NB4 (cell line): Measurements from ENCODE around the gene HDAC4.
A peak's percentile ranks its signal among the peaks of the same experiment; 100 is the strongest.

Experiments
- DNase-seq: peaks from one replicate; pipeline ENCODE4 v3.0.0; 2010; ENCODE audit warnings: low read depth
- H3K4me3 ChIP-seq: one replicate; pipeline ENCODE4 v1.5.1; 2011; ENCODE audit warnings: mild to moderate bottlenecking, low read depth, low read length, moderate library complexity
- MYC ChIP-seq: IDR thresholded peaks from 2 replicates; pipeline ENCODE4 v1.6.1; 2011; ENCODE audit warnings: low read depth, low read length
- POLR2A ChIP-seq: IDR thresholded peaks from 2 replicates; pipeline ENCODE4 v1.6.1; 2011; ENCODE audit warnings: mild to moderate bottlenecking; ENCODE audit not compliant: insufficient read length; ENCODE audit errors: extremely low read depth
- TF ChIP-seq, protein P1 (sequence below): IDR thresholded peaks from 2 replicates; pipeline ENCODE4 v1.6.1; 2011; ENCODE audit warnings: low read depth, low read length
- TF ChIP-seq, protein P2 (sequence below): IDR thresholded peaks from one replicate; pipeline ENCODE4 v1.5.1; 2012; ENCODE audit warnings: low read depth, low read length

Gene HDAC4

DNA sequence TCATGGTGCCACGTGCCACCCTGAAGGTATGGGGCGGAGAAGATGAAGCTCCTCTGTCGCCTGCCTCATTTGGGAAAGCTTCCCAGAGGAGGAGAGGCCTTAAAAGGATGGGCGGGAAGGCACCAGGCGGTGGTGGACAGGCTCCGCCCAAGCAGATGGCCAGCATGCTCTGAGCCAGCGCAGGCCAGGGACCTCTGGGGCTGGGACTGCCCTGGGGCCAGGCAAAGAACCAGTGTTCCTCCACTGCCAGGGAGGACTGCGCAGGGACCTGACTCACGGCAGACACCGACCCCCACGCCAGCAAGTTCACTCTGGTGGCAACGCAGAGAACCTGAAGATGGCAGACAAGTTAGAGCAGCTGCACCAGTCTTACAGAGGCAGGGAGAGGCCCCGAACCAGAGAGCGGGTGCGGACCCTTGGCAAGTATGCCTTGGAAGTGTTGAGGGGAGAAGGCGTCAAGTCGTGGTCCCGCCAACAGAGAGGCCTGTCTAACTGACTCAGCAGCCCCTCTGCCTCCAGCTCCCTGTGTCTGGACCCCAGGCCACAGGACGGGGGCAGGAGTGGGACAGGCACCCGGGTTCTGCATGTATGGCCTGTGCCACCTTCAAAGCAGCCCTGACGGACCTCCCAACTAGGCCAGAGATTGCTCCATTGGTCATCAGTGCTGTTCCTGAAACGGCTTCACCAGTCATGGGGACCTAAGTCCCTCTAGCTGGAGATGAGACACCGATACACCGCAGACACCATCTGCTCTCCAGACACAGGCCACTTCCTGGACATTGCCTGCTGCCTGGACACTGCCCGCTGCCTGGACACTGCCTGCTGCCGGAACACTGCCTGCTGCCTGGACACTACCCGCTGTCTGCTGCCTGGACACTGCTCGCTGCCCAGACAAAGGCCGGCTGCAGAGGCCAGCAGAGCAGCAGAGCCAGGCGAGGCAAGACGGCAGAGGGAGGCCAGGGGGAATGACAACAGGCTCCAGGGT is 124.7 kb downstream of the HDAC4 start:
- H3K4me3 ChIP-seq, result peak overlapping the region; percentile 60
- TF ChIP-seq POLR2A (no peak), MYC (no peak)
- TF ChIP-seq, protein P1, sequence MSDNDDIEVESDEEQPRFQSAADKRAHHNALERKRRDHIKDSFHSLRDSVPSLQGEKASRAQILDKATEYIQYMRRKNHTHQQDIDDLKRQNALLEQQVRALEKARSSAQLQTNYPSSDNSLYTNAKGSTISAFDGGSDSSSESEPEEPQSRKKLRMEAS, result no peak
- TF ChIP-seq, protein P2, sequence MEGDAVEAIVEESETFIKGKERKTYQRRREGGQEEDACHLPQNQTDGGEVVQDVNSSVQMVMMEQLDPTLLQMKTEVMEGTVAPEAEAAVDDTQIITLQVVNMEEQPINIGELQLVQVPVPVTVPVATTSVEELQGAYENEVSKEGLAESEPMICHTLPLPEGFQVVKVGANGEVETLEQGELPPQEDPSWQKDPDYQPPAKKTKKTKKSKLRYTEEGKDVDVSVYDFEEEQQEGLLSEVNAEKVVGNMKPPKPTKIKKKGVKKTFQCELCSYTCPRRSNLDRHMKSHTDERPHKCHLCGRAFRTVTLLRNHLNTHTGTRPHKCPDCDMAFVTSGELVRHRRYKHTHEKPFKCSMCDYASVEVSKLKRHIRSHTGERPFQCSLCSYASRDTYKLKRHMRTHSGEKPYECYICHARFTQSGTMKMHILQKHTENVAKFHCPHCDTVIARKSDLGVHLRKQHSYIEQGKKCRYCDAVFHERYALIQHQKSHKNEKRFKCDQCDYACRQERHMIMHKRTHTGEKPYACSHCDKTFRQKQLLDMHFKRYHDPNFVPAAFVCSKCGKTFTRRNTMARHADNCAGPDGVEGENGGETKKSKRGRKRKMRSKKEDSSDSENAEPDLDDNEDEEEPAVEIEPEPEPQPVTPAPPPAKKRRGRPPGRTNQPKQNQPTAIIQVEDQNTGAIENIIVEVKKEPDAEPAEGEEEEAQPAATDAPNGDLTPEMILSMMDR, result no peak
- peak; percentile 27 for DNase-seq

DNA sequence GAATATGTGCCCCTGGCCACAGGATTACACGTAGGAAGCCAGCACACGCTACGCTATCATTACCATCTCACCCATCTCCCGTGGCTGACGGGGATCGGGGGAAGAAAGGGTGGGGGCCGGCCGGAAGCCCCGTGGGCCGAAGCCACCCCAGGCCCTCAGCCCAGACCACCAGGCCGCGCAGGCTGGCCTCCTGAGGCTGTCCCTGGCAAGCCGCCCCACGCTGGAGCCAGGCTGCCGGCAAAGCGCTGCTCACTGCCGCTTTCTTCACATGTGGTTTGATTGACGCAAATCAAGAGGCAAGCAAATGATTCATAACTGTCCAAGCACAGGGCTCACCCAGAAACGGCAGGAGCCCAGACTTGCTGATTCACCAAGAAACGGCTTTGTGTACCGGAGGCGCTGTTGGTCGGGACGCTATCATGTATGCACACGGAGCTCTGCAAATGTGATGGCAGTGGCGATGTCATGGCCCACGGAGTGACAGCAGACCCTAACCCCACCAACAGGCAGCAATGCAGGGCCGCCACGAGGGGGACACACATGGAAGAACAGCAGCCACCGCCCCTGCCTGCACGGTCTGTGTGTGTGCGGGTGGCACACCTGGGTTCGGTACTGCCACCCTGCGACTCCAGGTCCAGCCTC is 125.7 kb downstream of the HDAC4 start:
- TF ChIP-seq POLR2A (peak; percentile 20), MYC (peak; percentile 63)
- TF ChIP-seq, protein P1, result peak; percentile 91
- TF ChIP-seq, protein P2, result no peak
- H3K4me3 ChIP-seq, result peak overlapping the region; percentile 60
- peak; percentile 97 for DNase-seq

DNA sequence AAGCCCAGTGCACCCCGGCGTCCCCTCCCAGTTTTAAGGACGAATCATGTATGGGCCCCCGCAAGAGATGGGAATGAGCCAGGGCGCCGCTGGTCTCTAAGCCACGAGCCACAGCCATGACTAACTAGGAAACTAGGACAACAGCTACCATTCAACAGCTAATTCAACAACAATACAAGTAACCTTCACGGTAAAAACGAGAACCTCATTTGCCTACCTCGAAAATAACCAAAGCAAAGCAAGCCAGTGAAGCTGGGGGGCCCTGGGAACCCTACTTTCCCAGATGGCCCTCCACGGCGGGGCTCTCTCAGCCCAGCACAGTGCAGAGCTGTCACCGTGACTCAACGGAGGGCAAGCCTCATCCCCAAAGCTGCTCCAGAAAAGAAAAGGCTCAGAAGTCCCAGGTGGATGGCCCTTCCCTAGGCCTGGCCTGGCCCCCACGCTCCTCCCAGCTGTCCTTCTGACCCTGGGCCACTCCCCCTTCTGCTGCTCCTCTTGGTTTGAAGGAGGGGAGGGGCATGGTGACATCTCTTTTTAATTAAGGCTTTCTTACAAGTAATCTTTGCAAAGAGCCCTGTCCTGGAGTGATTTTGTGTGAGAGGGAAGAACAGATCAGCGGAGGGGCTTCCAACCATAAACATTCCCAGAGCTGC is 126.3 kb downstream of the HDAC4 start:
- TF ChIP-seq, protein P1, result no peak
- TF ChIP-seq, protein P2, result no peak
- TF ChIP-seq POLR2A (no peak), MYC (no peak; the same call in 1 of the 2 replicates)
- DNase-seq, result peak; percentile 82
- peak overlapping the region; percentile 60 for H3K4me3 ChIP-seq

DNA sequence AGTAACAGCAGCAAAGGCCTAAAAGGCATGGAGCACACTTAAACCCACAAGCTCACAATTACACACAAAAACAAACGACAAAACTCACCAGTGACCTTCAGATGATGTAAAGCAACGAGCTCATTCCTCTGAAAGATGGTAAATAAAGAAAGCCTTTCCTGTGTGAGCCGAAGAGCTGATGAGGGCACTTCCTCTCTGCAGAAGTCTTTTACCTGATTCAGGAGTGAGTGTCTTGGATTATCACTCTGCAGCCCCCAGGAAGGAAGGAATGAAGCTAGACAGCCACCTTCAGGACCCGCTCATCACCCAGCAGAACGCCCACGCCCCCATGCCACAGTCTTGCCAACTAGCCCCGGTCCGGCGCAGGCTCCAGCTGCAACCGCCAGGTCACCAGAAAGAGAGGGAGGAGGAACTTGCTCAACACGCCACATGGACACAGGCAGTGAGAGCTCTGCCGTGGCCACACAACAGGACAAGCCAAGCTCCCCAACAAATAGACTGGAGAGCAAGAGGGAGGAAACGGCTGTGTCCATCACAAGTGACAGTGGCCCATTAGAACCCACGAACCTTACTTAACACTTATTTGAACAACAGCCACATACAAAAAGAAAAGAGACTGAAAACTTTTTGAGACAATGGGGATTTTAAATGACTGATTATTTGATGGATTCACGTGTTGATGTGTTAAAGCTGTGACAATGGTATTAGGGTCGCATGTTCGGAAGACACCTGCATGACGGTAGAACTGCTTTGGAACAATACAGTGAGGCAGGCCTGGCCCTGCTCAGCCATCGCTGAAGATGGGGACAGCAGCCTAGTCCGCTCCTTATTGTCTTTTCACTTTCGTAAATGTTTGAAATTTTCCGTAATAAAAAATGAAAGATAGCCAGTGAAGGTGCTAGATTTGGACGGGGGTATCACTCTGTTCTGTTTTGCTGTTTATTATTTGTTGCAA is 127.3 kb downstream of the HDAC4 start:
- peak; percentile 90 for DNase-seq
- H3K4me3 ChIP-seq, result peak overlapping the region; percentile 60
- TF ChIP-seq POLR2A (no peak), MYC (peak; percentile 91)
- TF ChIP-seq, protein P1, result peak; percentile 84
- TF ChIP-seq, protein P2, result no peak

DNA sequence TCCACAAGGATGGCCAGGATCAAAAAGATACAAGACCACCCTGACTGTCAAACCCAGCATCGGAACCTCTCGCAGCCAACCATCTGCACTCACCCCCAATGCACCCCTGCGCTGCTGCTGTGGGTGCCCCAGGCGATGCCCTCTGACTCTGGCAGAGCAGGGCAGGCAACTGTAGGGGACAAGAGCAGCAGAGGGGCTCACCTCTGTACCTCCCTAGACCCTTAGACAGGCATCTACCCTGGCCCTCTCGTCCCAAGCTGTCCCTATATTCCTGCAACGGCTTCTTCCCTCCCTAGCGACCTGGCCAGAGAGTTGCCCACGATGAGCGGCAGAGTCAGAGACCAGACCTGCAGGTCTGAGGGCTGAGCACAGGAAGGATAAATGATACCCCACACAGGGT is 128.2 kb downstream of the HDAC4 start:
- peak overlapping the region; percentile 60 for H3K4me3 ChIP-seq
- DNase-seq, result no peak
- no peak for TF ChIP-seq MYC
- TF ChIP-seq, protein P1, result no peak
- no peak for TF ChIP-seq POLR2A
- TF ChIP-seq, protein P2, result no peak
